K562 (cell line): ENCODE data around the gene ELMO1. TPM values are rescaled to one million over a fixed set of nuclear protein-coding genes. Genes with fewer than 3 reads are reported as not detected.

ENCODE experiments used
- ATAC-seq: fragments of 200-7000 bp; cut with Tn5 transposase; 3 replicates; pipeline ENCODE4 v1.9.1; 2020; ENCODE audit warnings: moderate library complexity
- BruUV-seq: library from RNA; stranded (reverse); fragments of 400-500 nt; replicated peaks from 2 replicates; lab custom pipeline; 2021; lab: Mats Ljungman, UMichigan
- CTCF ChIA-PET: fragments of 300-600 bp; formaldehyde crosslinking; extraction: SDS; loops from one replicate; lab custom pipeline; 2021; ENCODE audit warnings: low intra/inter-chr PET ratio; lab: Yijun Ruan, JAX
- POLR2A ChIA-PET: fragments of 300-600, 350-650 bp; sonication (Branson Sonifier 250); formaldehyde crosslinking; extraction: SDS; loops from one replicate; lab custom pipeline; 2021; ENCODE audit warnings: antibody characterized with exemption, inconsistent platforms; lab: Yijun Ruan, JAX
- DNase-seq, 4 experiments: peaks; one replicate each; pipeline versions ENCODE4 v3.0.0 to v3.0.0-alpha.2; 2011 to 2018; ENCODE audit warnings: low spot score in 3 of 4, mixed read lengths in 3 of 4; ENCODE audit errors: extremely low read depth in 1 of 4
- FAIRE-seq: peaks from 2 replicates; lab custom pipeline; 2011; peaks lifted over from hg19 to GRCh38; lab: Jason Lieb, UNC
- H2AFZ ChIP-seq: 2 replicates; pipeline ENCODE4 v1.6.0; 2011; ENCODE audit warnings: low read depth, low read length, control low read depth, inconsistent platforms
- H3K27ac ChIP-seq: fragments of 200-600 bp; 3 replicates; pipeline ENCODE4 v1.8.0; 2011; ENCODE audit warnings: low read depth, mild to moderate bottlenecking, control low read depth, inconsistent platforms, low read length, moderate library complexity, mixed read lengths; ENCODE audit errors: extremely low read depth
- H3K27me3 ChIP-seq, 2 experiments: fragments of 300-600 bp in 1 of 2; 2 replicates in 1 of 2; 3 replicates in 1 of 2; pipeline versions ENCODE4 v1.6.0 to v1.8.0; 2011; ENCODE audit warnings: inconsistent platforms in 2 of 2, low read length in 2 of 2, mild to moderate bottlenecking in 1 of 2, mixed read lengths in 1 of 2, moderate library complexity in 1 of 2; ENCODE audit not compliant: control insufficient read depth in 2 of 2, insufficient read depth in 2 of 2
- H3K36me3 ChIP-seq: fragments of 300-600 bp; 3 replicates; pipeline ENCODE4 v1.8.0; 2011; ENCODE audit warnings: mild to moderate bottlenecking, low read length, inconsistent platforms; ENCODE audit not compliant: control insufficient read depth, insufficient read depth
- H3K4me1 ChIP-seq, 2 experiments: fragments of 200-600 bp in 1 of 2; replicated peaks in 1 of 2; 2 replicates in 1 of 2; 3 replicates in 1 of 2; pipeline versions ENCODE4 v1.5.1 to v1.8.0; 2011; ENCODE audit warnings: inconsistent platforms in 2 of 2, low read length in 2 of 2, mild to moderate bottlenecking in 1 of 2, mixed read lengths in 1 of 2, moderate library complexity in 1 of 2; ENCODE audit not compliant: control insufficient read depth in 2 of 2, insufficient read depth in 2 of 2
- H3K4me2 ChIP-seq: 2 replicates; pipeline ENCODE4 v1.6.1; 2011; ENCODE audit warnings: low read length, control low read depth, inconsistent platforms, mixed read lengths; ENCODE audit not compliant: insufficient read depth
- H3K4me3 ChIP-seq: fragments of 200-600 bp; sonication (generic), shearing (Covaris generic); 2 replicates; pipeline ENCODE4 v1.5.1; 2016; ENCODE audit warnings: control low read depth, inconsistent platforms
- H3K79me2 ChIP-seq: fragments of 200-600 bp; 3 replicates; pipeline ENCODE4 v1.8.0; 2011; ENCODE audit warnings: low read length, inconsistent platforms; ENCODE audit not compliant: control insufficient read depth, insufficient read depth
- H3K9ac ChIP-seq, 2 experiments: 2 replicates each; pipeline versions ENCODE4 v1.6.0 to v1.6.1; 2011; ENCODE audit warnings: low read depth in 2 of 2, low read length in 2 of 2, control low read depth in 1 of 2, inconsistent platforms in 1 of 2, mild to moderate bottlenecking in 1 of 2, mixed read lengths in 1 of 2; ENCODE audit not compliant: insufficient read depth in 1 of 2
- H3K9me1 ChIP-seq: one replicate; pipeline ENCODE4 v1.6.0; 2011; ENCODE audit warnings: inconsistent platforms, mild to moderate bottlenecking, low read length, moderate library complexity; ENCODE audit not compliant: control insufficient read depth, insufficient read depth
- H3K9me3 ChIP-seq: replicated peaks from 2 replicates; pipeline ENCODE4 v1.5.1; 2011; ENCODE audit warnings: low read depth, low read length, inconsistent platforms; ENCODE audit not compliant: control insufficient read depth, insufficient read depth
- H4K20me1 ChIP-seq: replicated peaks from 2 replicates; pipeline ENCODE4 v1.6.1; 2011; ENCODE audit warnings: low read length, inconsistent platforms, mixed read lengths; ENCODE audit not compliant: control insufficient read depth, insufficient read depth
- DACH1 ChIP-seq: fragments of 450-650 bp; IDR thresholded peaks from 2 replicates; pipeline ENCODE4 v1.6.1; 2018; ENCODE audit not compliant: partially characterized antibody
- ELF2 ChIP-seq: fragments of 250-450 bp; sonication (Bioruptor Pico); IDR thresholded peaks from 2 replicates; pipeline ENCODE4 v1.5.0; 2021; ENCODE audit warnings: mild to moderate bottlenecking
- HBP1 ChIP-seq: fragments of 450-650 bp; formaldehyde crosslinking; IDR thresholded peaks from 2 replicates; pipeline ENCODE4 v1.4.0; 2022; ENCODE audit warnings: missing genetic modification characterization
- HOXB6 ChIP-seq: fragments of 250-450 bp; sonication (Bioruptor Pico); IDR thresholded peaks from 2 replicates; pipeline ENCODE4 v1.5.1; 2022; ENCODE audit warnings: mild to moderate bottlenecking, borderline replicate concordance
- MTA2 ChIP-seq: fragments of 450-650 bp; IDR thresholded peaks from 2 replicates; pipeline ENCODE4 v1.6.1; 2016; ENCODE audit warnings: low read depth
- NUFIP1 ChIP-seq: fragments of 450-650 bp; IDR thresholded peaks from 2 replicates; pipeline ENCODE4 v1.6.1; 2018; ENCODE audit not compliant: partially characterized antibody
- RBM15 ChIP-seq: fragments of 200-400 bp; formaldehyde crosslinking; IDR thresholded peaks from 2 replicates; pipeline ENCODE4 v1.6.1; 2018; ENCODE audit warnings: mild to moderate bottlenecking, low read length, moderate library complexity; ENCODE audit not compliant: insufficient read depth
- RBM22 ChIP-seq: fragments of 200-400 bp; formaldehyde crosslinking; IDR thresholded peaks from 2 replicates; pipeline ENCODE4 v1.6.1; 2018; ENCODE audit warnings: low read length, low read depth; ENCODE audit not compliant: poor library complexity, severe bottlenecking
- RERE ChIP-seq: sonication (generic); formaldehyde crosslinking; IDR thresholded peaks from 2 replicates; pipeline ENCODE4 v1.8.0; 2023; ENCODE audit warnings: missing genetic modification reagents, mild to moderate bottlenecking, borderline replicate concordance
- TCF7L2 ChIP-seq: fragments of 150-350 bp; IDR thresholded peaks from 2 replicates; pipeline ENCODE4 v1.6.1; 2016; ENCODE audit warnings: low read depth, mild to moderate bottlenecking, low read length, moderate library complexity
- THRA ChIP-seq: fragments of 450-650 bp; IDR thresholded peaks from 2 replicates; pipeline ENCODE4 v1.6.1; 2017; ENCODE audit warnings: mild to moderate bottlenecking, moderate library complexity
- XRCC5 ChIP-seq: fragments of 200-400 bp; formaldehyde crosslinking; IDR thresholded peaks from 2 replicates; pipeline ENCODE4 v1.6.1; 2017; ENCODE audit warnings: low read depth, mild to moderate bottlenecking, low read length
- ZNF277 ChIP-seq: fragments of 250-450 bp; sonication (Bioruptor Pico); IDR thresholded peaks from 2 replicates; pipeline ENCODE4 v1.8.0; 2022; ENCODE audit warnings: inconsistent platforms, mild to moderate bottlenecking, moderate library complexity, borderline replicate concordance
- WGBS: fragments of 100-300 bp; shearing (Covaris generic); methylation state at CpG from one replicate; pipeline ENCODE4 v1.1.6; 2016; ENCODE audit warnings: low coverage, mixed read lengths; ENCODE audit not compliant: insufficient coverage; ENCODE audit errors: missing lambda C conversion rate; 5-methylcytosine and 5-hydroxymethylcytosine counted together
- in situ Hi-C: fragments of 300-500 bp; cut with MboI; formaldehyde crosslinking; loops from 4 replicates; pipeline ENCODE4 v1.15.0; 2018; ENCODE audit warnings: inconsistent platforms, mixed read lengths
- intact Hi-C: fragments of 100-400 bp; cut with micrococcal nuclease; formaldehyde crosslinking; loops from 2 replicates; pipeline ENCODE4 v1.14.2; 2022
- polyA plus RNA-seq, 8 experiments: library from polyadenylated mRNA; depleted of rRNA in 4 of 8; stranded (reverse) in 5 of 8; unstranded in 3 of 8; fragments of >200 nt; fragmentation: Nextera tagmentation in 2 of 8; fragmentation: Illumina TruSeq in 1 of 8; extraction: Ambion mirVana in 2 of 8; extraction: Trizol in 1 of 8; gene quantifications; 2 replicates each; pipeline versions ENCODE4 v1.2.1 to v1.2.3, GENCODE V29; 2011 to 2014; ENCODE audit warnings: inconsistent platforms in 1 of 8, missing spikeins in 1 of 8
- total RNA-seq, 7 experiments: library from RNA; depleted of rRNA in 6 of 7; stranded (reverse); fragments of >200 nt in 6 of 7; fragmentation: Illumina TruSeq in 2 of 7; extraction: Trizol in 2 of 7; gene quantifications; 2 replicates each; pipeline versions ENCODE4 v1.2.1 to v1.2.3, GENCODE V29; 2011 to 2021; ENCODE audit warnings: low replicate concordance in 1 of 7

Gene ELMO1
- total and polyA plus RNA-seq, 9 of the 15 experiments (the other 6 are each of a cell fraction or from before 2014, with no cell fraction given) = 0.36 to 7.2 (median 3.6) TPM

GRCh38 chr7:37489703-37490102 lies 41.0 kb upstream of the ELMO1 start:
- Histone ChIP-seq H3K27ac (no peak overlapping the region), H4K20me1 (no peaks in the 10 kb centered on the region), H3K36me3 (no peaks in the 10 kb centered on the region), H3K9me1 (no peaks in the 10 kb centered on the region), H3K4me3 (no peak overlapping the region), H3K27me3 (no peaks in the 10 kb centered on the region), H2AFZ (no peak overlapping the region), H3K4me1 (peaks cover 0 to 5% of the 10 kb centered on the region in 2 experiments; a peak in 1 of 5 replicates), H3K79me2 (no peaks in the 10 kb centered on the region), H3K4me2 (no peak overlapping the region), H3K9me3 (no peaks in the 10 kb centered on the region; the same call in 1 of the 2 replicates), H3K9ac (no peak overlapping the region)
- intact Hi-C loops = no loop called here
- in situ Hi-C loops = no loop called here
- WGBS = 0% methylated on average over 1 of the region's 1 CpG
- BruUV-seq = no TSS peak
- FAIRE-seq = no peak
- ChIA-PET POLR2A (no interaction called here), CTCF (no interaction called here)
- ATAC-seq = no peak
- no peak for DNase-seq
- TF ChIP-seq MTA2 (no peak), DACH1 (no peak), RBM15 (no peak), RBM22 (no peak), XRCC5 (no peak), HOXB6 (CRISPR knock-in tag) (no peak), ZNF277 (CRISPR knock-in tag) (no peak), THRA (no peak), TCF7L2 (no peak), NUFIP1 (no peak), RERE (CRISPR knock-in tag) (no peak), HBP1 (CRISPR knock-in tag) (no peak), ELF2 (CRISPR knock-in tag) (no peak)
